ENCODE data around the gene SNAPC2.

The SNAPC2 gene

GRCh38 chr19:7924241-7924640 is 4.1 kb downstream of the SNAPC2 start:
- ChIA-PET POLR2A (ENCODE audit: low non-redundant PET) (no interaction called here), CTCF (interaction anchor here (0.6 kb wide), 2 partner anchors 71 to 161 kb away, joined by 3 to 5 read pairs; no protein-coding TSS in a partner anchor)
- peak overlapping the region; percentile 42 for H3K27ac ChIP-seq
- TF ChIP-seq CTCF (conservative IDR thresholded peaks at IDR 0.05; ENCODE audit: low read depth), result no peak
- no peak for DNase-seq (ENCODE audit: low spot score)

- CTCF ChIA-PET, result interaction anchor here (0.6 kb wide), 1 partner anchor 161 kb away, joined by 5 read pairs; no protein-coding TSS in a partner anchor
- no peak for DNase-seq (ENCODE audit: low spot score)
- no peak overlapping the region; the same call in 1 of the 2 replicates for H3K27ac ChIP-seq
- POLR2A ChIA-PET (ENCODE audit: low non-redundant PET), result no interaction called here
- no peak for TF ChIP-seq CTCF (conservative IDR thresholded peaks at IDR 0.05; ENCODE audit: low read depth)
These were observed 4.6 kb downstream of the SNAPC2 start for GRCh38 chr19:7924651-7925170.

GRCh38 chr19:7925171-7925851 is 5.2 kb downstream of the SNAPC2 start:
- H3K27ac ChIP-seq, result peak overlapping the region; percentile 95; the same call in 1 of the 2 replicates
- TF ChIP-seq CTCF (conservative IDR thresholded peaks at IDR 0.05; ENCODE audit: low read depth), result peak; percentile 78
- CTCF ChIA-PET, result no interaction called here
- peak; percentile 53 for DNase-seq (ENCODE audit: low spot score)
- POLR2A ChIA-PET (ENCODE audit: low non-redundant PET), result no interaction called here

- ChIA-PET CTCF (no interaction called here), POLR2A (ENCODE audit: low non-redundant PET) (no interaction called here)
- H3K27ac ChIP-seq, result peak within 1 kb of the TSS; percentile 95
- no peak for TF ChIP-seq CTCF (conservative IDR thresholded peaks at IDR 0.05; ENCODE audit: low read depth)
- DNase-seq (ENCODE audit: low spot score), result peak; percentile 70
These were observed 6.0 kb downstream of the SNAPC2 start, which contains the start of gene CTXN1 for GRCh38 chr19:7926021-7926726. Gene CTXN1, minus strand, starts transcription at chr19:7926135. Its CDS starts 597 bp downstream, at chr19:7925538.

GRCh38 chr19:7926727-7927604 is 6.8 kb downstream of the SNAPC2 start:
- POLR2A ChIA-PET (ENCODE audit: low non-redundant PET), result no interaction called here
- no peak for TF ChIP-seq CTCF (conservative IDR thresholded peaks at IDR 0.05; ENCODE audit: low read depth)
- CTCF ChIA-PET, result no interaction called here
- peak overlapping the region; percentile 95 for H3K27ac ChIP-seq
- no peak for DNase-seq (ENCODE audit: low spot score)

Measured in RWPE1 (cell line).